Mesenchymal stem cell (in vitro differentiated cells and primary cell): ENCODE measurements around the gene MYADM.

Experiments used
- DNase-seq: peaks from one replicate; pipeline ENCODE4 v3.0.0-alpha.2; 2013
- H2AFZ ChIP-seq: one replicate; pipeline ENCODE4 v1.6.1; 2013; ENCODE audit warnings: low read depth, mild to moderate bottlenecking, control low read depth, inconsistent platforms, low read length, moderate library complexity
- H2AK5ac ChIP-seq: 2 replicates; pipeline ENCODE4 v1.6.1; 2013; ENCODE audit warnings: low read length, moderate library complexity, mild to moderate bottlenecking, inconsistent platforms; ENCODE audit not compliant: severe bottlenecking
- H2BK120ac ChIP-seq: one replicate; pipeline ENCODE4 v1.6.1; 2013; ENCODE audit warnings: low read depth, mild to moderate bottlenecking, inconsistent platforms, low read length, moderate library complexity
- H2BK12ac ChIP-seq, 2 experiments: one replicate each; pipeline ENCODE4 v1.6.1; 2013; ENCODE audit warnings: inconsistent platforms in 2 of 2, low read length in 2 of 2, mild to moderate bottlenecking in 2 of 2, moderate library complexity in 2 of 2, control low read depth in 1 of 2
- H2BK15ac ChIP-seq: one replicate; pipeline ENCODE4 v1.6.1; 2013; ENCODE audit warnings: mild to moderate bottlenecking, low read depth, inconsistent platforms; ENCODE audit not compliant: poor library complexity, severe bottlenecking
- H2BK5ac ChIP-seq: 2 replicates; pipeline ENCODE4 v1.6.1; 2013; ENCODE audit warnings: low read depth, mild to moderate bottlenecking, low read length, control low read depth, inconsistent platforms; ENCODE audit not compliant: poor library complexity, severe bottlenecking
- H3K14ac ChIP-seq, 2 experiments: one replicate each; pipeline ENCODE4 v1.6.1; 2013; ENCODE audit warnings: inconsistent platforms in 2 of 2, low read length in 2 of 2, control low read depth in 1 of 2, mild to moderate bottlenecking in 1 of 2, moderate library complexity in 1 of 2
- H3K18ac ChIP-seq, 2 experiments: one replicate each; pipeline ENCODE4 v1.6.1; 2013; ENCODE audit warnings: inconsistent platforms in 2 of 2, low read length in 2 of 2, control low read depth in 1 of 2, low read depth in 1 of 2, mild to moderate bottlenecking in 1 of 2
- H3K23ac ChIP-seq, 2 experiments: one replicate each; pipeline ENCODE4 v1.6.1; 2013; ENCODE audit warnings: inconsistent platforms in 2 of 2, low read length in 2 of 2, mild to moderate bottlenecking in 2 of 2, moderate library complexity in 2 of 2, control low read depth in 1 of 2
- H3K27ac ChIP-seq: 2 replicates; pipeline ENCODE4 v1.5.1; 2013; ENCODE audit warnings: mild to moderate bottlenecking, moderate library complexity, low read length, control low read depth, inconsistent platforms; ENCODE audit not compliant: poor library complexity, severe bottlenecking
- H3K27me3 ChIP-seq, 2 experiments: 2 replicates each; pipeline versions ENCODE4 v1.6.1 to v1.7.0; 2013; ENCODE audit warnings: low read length in 2 of 2, mild to moderate bottlenecking in 2 of 2, moderate library complexity in 2 of 2, control low read depth in 1 of 2, inconsistent platforms in 1 of 2; ENCODE audit not compliant: control insufficient read depth in 1 of 2, insufficient read depth in 1 of 2
- H3K36me3 ChIP-seq, 2 experiments: 2 replicates each; pipeline versions ENCODE4 v1.6.1 to v1.7.0; 2013; ENCODE audit warnings: low read length in 2 of 2, control low read depth in 1 of 2, inconsistent platforms in 1 of 2, low read depth in 1 of 2, mild to moderate bottlenecking in 1 of 2; ENCODE audit not compliant: insufficient read depth in 2 of 2, control insufficient read depth in 1 of 2
- H3K4ac ChIP-seq, 2 experiments: one replicate each; pipeline ENCODE4 v1.6.1; 2013; ENCODE audit warnings: inconsistent platforms in 2 of 2, low read length in 2 of 2, mild to moderate bottlenecking in 2 of 2, moderate library complexity in 2 of 2, control low read depth in 1 of 2, low read depth in 1 of 2
- H3K4me1 ChIP-seq: 2 replicates; pipeline ENCODE4 v1.6.1; 2013; ENCODE audit warnings: low read depth, low read length, control low read depth; ENCODE audit not compliant: control insufficient read depth, insufficient read depth
- H3K4me2 ChIP-seq: 2 replicates; pipeline ENCODE4 v1.6.1; 2013; ENCODE audit warnings: low read length, mild to moderate bottlenecking, inconsistent platforms; ENCODE audit not compliant: poor library complexity, severe bottlenecking
- H3K4me3 ChIP-seq, 2 experiments: 2 replicates each; pipeline versions ENCODE4 v1.5.1 to v1.7.0; 2013; ENCODE audit warnings: low read length in 2 of 2, mild to moderate bottlenecking in 2 of 2, control low read depth in 1 of 2, low read depth in 1 of 2; ENCODE audit not compliant: insufficient read depth in 1 of 2
- H3K79me1 ChIP-seq: replicated peaks from 2 replicates; pipeline ENCODE4 v1.6.1; 2013; ENCODE audit warnings: mild to moderate bottlenecking, control low read depth, low read length, inconsistent platforms; ENCODE audit not compliant: poor library complexity, severe bottlenecking
- H3K9ac ChIP-seq: 2 replicates; pipeline ENCODE4 v1.7.0; 2013; ENCODE audit warnings: mild to moderate bottlenecking, low read length, moderate library complexity
- H3K9me3 ChIP-seq: 2 replicates; pipeline ENCODE4 v1.7.0; 2013; ENCODE audit warnings: mild to moderate bottlenecking, low read length; ENCODE audit not compliant: control insufficient read depth
- H4K8ac ChIP-seq: one replicate; pipeline ENCODE4 v1.6.1; 2013; ENCODE audit warnings: inconsistent platforms, mild to moderate bottlenecking, low read length, moderate library complexity
- H4K91ac ChIP-seq: one replicate; pipeline ENCODE4 v1.6.1; 2013; ENCODE audit warnings: mild to moderate bottlenecking, low read length, inconsistent platforms
- WGBS: methylation state at CpG from one replicate; pipeline ENCODE4 v1.1.7; 2013; ENCODE audit warnings: mixed read lengths; 5-methylcytosine and 5-hydroxymethylcytosine counted together

The MYADM gene

DNA sequence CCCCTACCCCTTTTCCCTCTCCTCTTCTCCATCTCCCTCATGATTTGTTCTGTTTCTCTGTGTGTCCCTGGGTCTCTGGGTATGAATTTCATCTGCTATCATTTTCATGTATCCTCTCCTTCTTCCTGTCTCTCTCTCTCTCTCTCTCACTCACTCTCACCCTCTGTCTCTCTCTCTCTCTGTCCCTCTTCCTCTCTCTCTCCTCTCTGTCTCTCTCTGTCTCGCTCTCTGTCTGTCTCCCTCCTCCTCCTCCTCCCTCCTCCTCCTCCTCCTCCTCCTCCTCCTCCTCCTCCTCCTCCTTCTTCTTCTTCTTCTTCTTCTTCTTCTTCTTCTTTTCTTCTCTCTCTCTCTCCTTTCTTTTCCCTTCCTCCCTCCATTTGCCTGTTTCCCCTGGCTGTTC is 38.1 kb downstream of the MYADM start:
- Histone ChIP-seq H3K4me1 (peaks cover 3% of the 10 kb centered on the region), H2BK12ac (no peak overlapping the region), H3K9ac (no peak overlapping the region), H3K23ac (no peak overlapping the region), H4K91ac (no peak overlapping the region), H3K18ac (no peak overlapping the region), H2AK5ac (no peak overlapping the region), H3K27ac (no peak overlapping the region), H3K36me3 (no peaks in the 10 kb centered on the region), H3K27me3 (peaks cover 62 to 64% of the 10 kb centered on the region in 2 experiments), H4K8ac (no peak overlapping the region), H2BK5ac (no peak overlapping the region), H3K4me3 (no peak overlapping the region), H3K9me3 (no peaks in the 10 kb centered on the region), H3K79me1 (no peaks in the 10 kb centered on the region), H3K4ac (no peak overlapping the region), H2BK120ac (no peak overlapping the region), H3K14ac (no peak overlapping the region), H3K4me2 (no peak overlapping the region), H2AFZ (no peak overlapping the region), H2BK15ac (no peak overlapping the region)
- 71% methylated on average over 1 of the region's 1 CpG for WGBS
- DNase-seq = no peak

DNA sequence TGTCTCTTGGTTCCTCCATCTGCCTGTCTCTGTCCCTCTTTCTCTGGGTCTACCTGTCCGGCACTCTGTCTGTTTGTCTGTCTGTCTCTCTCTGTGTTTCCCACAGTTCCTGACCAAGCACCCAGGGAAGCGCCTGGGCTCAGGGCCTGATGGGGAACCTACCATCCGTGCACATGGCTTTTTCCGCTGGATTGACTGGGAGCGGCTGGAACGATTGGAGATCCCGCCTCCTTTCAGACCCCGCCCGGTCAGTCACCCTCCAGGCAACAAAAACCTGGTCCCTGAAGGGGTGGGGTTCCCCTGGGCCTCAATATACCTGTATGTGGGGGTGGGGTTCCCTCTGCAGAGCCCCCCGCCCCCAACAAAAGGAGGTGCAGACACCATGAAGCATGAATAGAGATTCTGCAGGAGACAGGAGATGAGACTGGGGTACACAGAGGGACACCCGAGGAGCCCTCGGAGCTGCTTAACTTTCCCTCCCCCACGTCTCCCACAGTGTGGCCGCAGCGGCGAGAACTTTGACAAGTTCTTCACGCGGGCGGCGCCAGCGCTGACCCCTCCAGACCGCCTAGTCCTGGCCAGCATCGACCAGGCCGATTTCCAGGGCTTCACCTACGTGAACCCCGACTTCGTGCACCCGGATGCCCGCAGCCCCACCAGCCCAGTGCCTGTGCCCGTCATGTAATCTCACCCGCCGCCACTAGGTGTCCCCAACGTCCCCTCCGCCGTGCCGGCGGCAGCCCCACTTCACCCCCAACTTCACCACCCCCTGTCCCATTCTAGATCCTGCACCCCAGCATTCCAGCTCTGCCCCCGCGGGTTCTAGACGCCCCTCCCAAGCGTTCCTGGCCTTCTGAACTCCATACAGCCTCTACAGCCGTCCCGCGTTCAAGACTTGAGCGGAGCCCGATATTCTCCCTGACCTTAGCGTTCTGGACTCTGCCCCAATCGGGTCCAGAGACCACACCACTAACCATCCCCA is 38.8 kb downstream of the MYADM start:
- DNase-seq = no peak
- H3K4me1 ChIP-seq = peaks cover 3% of the 10 kb centered on the region
- WGBS = 14% methylated on average over 48 of the region's 48 CpGs
- H3K36me3 ChIP-seq = no peaks in the 10 kb centered on the region
- H3K4ac ChIP-seq = no peak overlapping the region
- H3K23ac ChIP-seq = no peak overlapping the region
- H2AFZ ChIP-seq = no peak overlapping the region
- no peak overlapping the region for H2BK12ac ChIP-seq
- H3K14ac ChIP-seq = no peak overlapping the region
- peaks cover 69% of the 10 kb centered on the region in 2 experiments for H3K27me3 ChIP-seq
- H3K4me3 ChIP-seq = no peak overlapping the region
- H3K27ac ChIP-seq = no peak overlapping the region
- H3K4me2 ChIP-seq = no peak overlapping the region
- no peak overlapping the region for H2BK15ac ChIP-seq
- H4K91ac ChIP-seq = no peak overlapping the region
- no peak overlapping the region for H2BK5ac ChIP-seq
- H3K9ac ChIP-seq = no peak overlapping the region
- H4K8ac ChIP-seq = no peak overlapping the region
- no peaks in the 10 kb centered on the region for H3K9me3 ChIP-seq
- no peaks in the 10 kb centered on the region for H3K79me1 ChIP-seq
- no peak overlapping the region for H3K18ac ChIP-seq
- H2BK120ac ChIP-seq = no peak overlapping the region
- no peak overlapping the region for H2AK5ac ChIP-seq

DNA sequence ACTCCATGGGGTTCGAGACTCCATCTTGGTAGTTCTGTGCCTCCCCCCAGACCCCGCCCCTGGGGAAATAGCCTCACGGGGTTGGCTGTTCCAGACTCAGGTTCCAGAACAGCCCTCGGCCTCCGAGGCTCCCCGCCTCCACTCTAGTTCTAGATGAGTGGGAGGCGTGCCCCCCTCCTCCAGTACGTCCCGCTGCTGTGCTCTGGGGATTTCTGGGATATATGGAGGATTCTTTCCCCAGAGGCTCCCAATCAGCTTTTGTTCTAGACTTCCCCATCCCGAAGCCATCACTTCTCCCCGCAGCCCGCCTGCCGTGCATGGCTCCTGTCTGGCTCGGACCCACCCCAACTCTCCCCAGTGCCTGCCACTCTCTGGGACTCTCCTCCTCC is 39.5 kb downstream of the MYADM start:
- Histone ChIP-seq H4K91ac (no peak overlapping the region), H3K9me3 (no peaks in the 10 kb centered on the region)
- no peak for DNase-seq

DNA sequence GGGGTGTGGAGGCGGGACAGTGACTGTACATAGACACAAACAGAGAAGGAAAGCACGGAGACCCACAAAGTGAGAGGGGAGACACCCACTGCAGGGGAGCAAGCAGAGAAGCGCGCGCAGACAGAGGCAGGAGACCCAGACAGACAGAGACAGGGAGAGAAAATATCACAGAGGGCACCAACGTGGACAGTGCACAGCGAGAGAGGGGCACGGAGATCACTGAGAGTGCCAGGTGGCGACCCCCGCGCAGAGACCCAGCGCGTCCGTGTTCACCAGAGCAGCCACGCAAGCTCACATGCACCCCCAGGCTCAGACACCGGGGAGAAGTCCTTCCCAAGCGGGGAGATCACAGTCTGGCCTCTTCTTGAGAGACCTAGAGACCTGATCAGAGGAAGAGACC is 40.0 kb downstream of the MYADM start:
- H2BK5ac ChIP-seq = no peak overlapping the region
- H3K14ac ChIP-seq = no peak overlapping the region
- H2BK15ac ChIP-seq = no peak overlapping the region
- no peak overlapping the region for H3K4me2 ChIP-seq
- no peak overlapping the region for H3K4me3 ChIP-seq
- no peak overlapping the region for H2AK5ac ChIP-seq
- no peak overlapping the region for H3K18ac ChIP-seq
- 30% methylated on average over 17 of the region's 17 CpGs for WGBS
- H3K27me3 ChIP-seq = peaks cover 77 to 79% of the 10 kb centered on the region in 2 experiments
- peaks cover 3% of the 10 kb centered on the region for H3K4me1 ChIP-seq
- H3K4ac ChIP-seq = no peak overlapping the region
- H3K9ac ChIP-seq = no peak overlapping the region
- H3K9me3 ChIP-seq = no peaks in the 10 kb centered on the region
- no peak overlapping the region for H2BK120ac ChIP-seq
- H3K36me3 ChIP-seq = no peaks in the 10 kb centered on the region
- no peaks in the 10 kb centered on the region for H3K79me1 ChIP-seq
- DNase-seq = no peak
- no peak overlapping the region for H3K27ac ChIP-seq
- no peak overlapping the region for H4K8ac ChIP-seq
- H2AFZ ChIP-seq = no peak overlapping the region
- no peak overlapping the region for H2BK12ac ChIP-seq
- no peak overlapping the region for H3K23ac ChIP-seq
- no peak overlapping the region for H4K91ac ChIP-seq

More for the DNA sequence above, 39.5 kb downstream of the MYADM start:
- no peak overlapping the region for H4K8ac ChIP-seq
- H3K4me3 ChIP-seq = no peak overlapping the region
- H3K36me3 ChIP-seq = no peaks in the 10 kb centered on the region
- no peak overlapping the region for H2AK5ac ChIP-seq
- H2AFZ ChIP-seq = no peak overlapping the region
- no peak overlapping the region for H3K23ac ChIP-seq
- H3K4ac ChIP-seq = no peak overlapping the region
- H2BK12ac ChIP-seq = no peak overlapping the region
- no peak overlapping the region for H2BK15ac ChIP-seq
- no peak overlapping the region for H2BK5ac ChIP-seq
- no peak overlapping the region for H3K9ac ChIP-seq
- WGBS = 46% methylated on average over 13 of the region's 14 CpGs
- H3K27ac ChIP-seq = no peak overlapping the region
- H3K4me1 ChIP-seq = peaks cover 3% of the 10 kb centered on the region
- H2BK120ac ChIP-seq = no peak overlapping the region
- H3K27me3 ChIP-seq = peaks cover 76% of the 10 kb centered on the region in 2 experiments
- H3K79me1 ChIP-seq = no peaks in the 10 kb centered on the region
- H3K14ac ChIP-seq = no peak overlapping the region
- no peak overlapping the region for H3K18ac ChIP-seq
- H3K4me2 ChIP-seq = no peak overlapping the region
